H4 (cell line): ENCODE results near the gene SIRT1. TPM values are rescaled to one million over a fixed set of nuclear protein-coding genes. Genes with fewer than 3 reads are reported as not detected.
"Not testable (repeated sequence)": the region's sequence is repeated elsewhere in the genome, so short reads cannot be mapped to it uniquely, and the experiment has no call there.

ENCODE experiments used
- DNase-seq: peaks from one replicate; pipeline ENCODE4 v3.0.0-alpha.2; 2015; ENCODE audit warnings: low spot score
- total RNA-seq: library from RNA; depleted of rRNA; stranded (reverse); fragments of >200 nt; shearing (Covaris generic); gene quantifications from 2 replicates; pipeline ENCODE4 v1.2.3, GENCODE V29; 2014; rRNA removed

SIRT1 gene
- total RNA-seq, 1 experiment from 2014 or later: 14.0 TPM

- DNase-seq: no peak
Observed at GRCh38 chr10:67959839-67960476, 75.5 kb downstream of the SIRT1 start.

GRCh38 chr10:67965456-67965855 lies 81.0 kb downstream of the SIRT1 start:
- DNase-seq: no peak

- not testable (repeated sequence) for DNase-seq
Observed at GRCh38 chr10:67966035-67966434, 81.6 kb downstream of the SIRT1 start.

Other genes with a start within 250 kb of the SIRT1 start
- 0.02 TPM in 1 of 2 replicates, not detected in the other for gene CTNNA3, start 188.5 kb upstream of the SIRT1 start, total RNA-seq
- gene DNAJC12, start 46.5 kb upstream of the SIRT1 start, total RNA-seq: 18.2 and 20.0 TPM in 2 replicates
- 24.9 and 28.6 TPM in 2 replicates for gene HERC4, start 190.6 kb downstream of the SIRT1 start, total RNA-seq
- 3.8 and 5.5 TPM in 2 replicates for gene MYPN, start 224.8 kb downstream of the SIRT1 start, total RNA-seq